AG20443 (cell line): Measurements from ENCODE around the gene LUZP1.
"Not testable (repeated sequence)": the region's sequence is repeated elsewhere in the genome, so short reads cannot be mapped to it uniquely, and the experiment has no call there.

Experiments
- DNase-seq: peaks from one replicate; pipeline ENCODE4 v3.0.0; 2012; ENCODE audit warnings: low spot score, mixed read lengths

The LUZP1 gene

DNA sequence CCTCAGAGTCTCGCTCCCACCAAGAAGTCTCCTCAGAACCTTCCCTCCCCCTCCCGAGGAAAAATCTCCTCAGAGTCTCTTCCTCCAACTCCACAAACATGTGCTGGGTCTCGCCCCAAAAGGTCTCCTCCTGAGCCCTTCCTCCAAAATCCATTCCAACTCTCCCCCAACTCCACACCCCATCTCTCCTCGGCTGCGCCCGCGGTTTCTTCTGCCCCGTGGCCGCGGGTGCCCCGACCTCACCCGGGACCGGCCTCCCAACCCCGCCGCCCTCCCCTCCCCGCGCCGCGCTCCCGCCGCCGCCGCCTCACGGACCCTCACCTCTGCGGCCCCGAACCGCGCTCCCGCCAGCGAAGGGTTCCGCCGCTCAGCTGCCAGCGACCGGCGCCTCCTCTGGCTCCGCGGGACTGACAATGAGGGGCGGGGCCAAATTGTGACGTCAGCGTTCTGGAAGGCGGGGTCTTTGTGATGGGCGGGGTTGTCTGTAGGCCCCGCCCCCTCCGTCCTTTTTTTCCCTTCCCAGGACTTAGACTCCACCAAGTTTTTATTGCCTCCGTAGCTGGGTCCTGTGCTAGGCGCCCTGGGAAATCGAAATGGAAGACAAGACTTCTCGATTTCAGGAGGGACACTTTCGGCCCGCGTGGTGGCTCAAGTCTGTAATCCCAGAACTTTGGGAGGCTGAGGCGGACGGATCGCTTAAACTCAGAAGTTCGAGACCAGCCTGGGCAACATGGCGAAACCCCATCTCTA is at the start of gene LUZP1:
TSS of gene LUZP1 (minus strand) at position 412 of the 750 bp plus-strand sequence.
- DNase-seq = peak; percentile 92

DNA sequence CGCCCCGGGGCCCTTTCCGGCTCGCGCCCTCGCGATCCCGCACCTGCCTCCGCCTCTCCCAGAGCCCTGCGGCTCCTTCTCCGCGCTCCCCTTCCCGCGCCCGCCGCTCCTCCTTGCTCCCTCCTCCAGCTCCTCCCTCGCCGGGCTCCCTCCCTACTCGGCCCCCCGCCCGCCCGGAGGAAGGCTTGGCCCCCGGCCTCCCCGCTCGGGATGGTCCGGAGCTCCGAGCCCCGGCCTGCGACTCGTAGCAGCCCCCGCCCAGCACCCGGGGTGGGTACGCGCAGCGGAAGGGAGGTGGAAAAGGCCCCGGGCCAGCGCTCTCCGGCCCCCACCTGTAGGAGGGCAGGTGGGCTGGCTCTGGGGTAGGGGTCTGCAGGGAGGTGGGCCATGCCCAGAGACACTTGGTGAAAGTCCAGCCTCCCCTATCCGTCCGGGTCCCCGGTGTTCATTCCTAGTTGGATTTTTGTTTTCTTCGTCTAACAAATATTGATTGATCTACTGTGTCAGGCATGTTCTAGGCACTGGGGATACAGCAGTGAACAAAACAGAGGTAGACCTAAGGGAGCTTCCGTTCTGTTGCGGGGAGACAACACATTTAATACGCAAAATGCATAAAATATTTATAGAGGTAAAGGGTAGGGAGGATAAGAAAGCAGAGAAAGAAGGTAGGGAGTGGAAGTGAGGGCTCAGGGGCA is 48.9 kb upstream of the LUZP1 start, which contains the start of gene HTR1D:
TSS of gene HTR1D (minus strand) at position 82 of the 695 bp plus-strand sequence. CDS start 23,283 bp downstream, outside the sequence.
- DNase-seq = peak; percentile 48

DNA sequence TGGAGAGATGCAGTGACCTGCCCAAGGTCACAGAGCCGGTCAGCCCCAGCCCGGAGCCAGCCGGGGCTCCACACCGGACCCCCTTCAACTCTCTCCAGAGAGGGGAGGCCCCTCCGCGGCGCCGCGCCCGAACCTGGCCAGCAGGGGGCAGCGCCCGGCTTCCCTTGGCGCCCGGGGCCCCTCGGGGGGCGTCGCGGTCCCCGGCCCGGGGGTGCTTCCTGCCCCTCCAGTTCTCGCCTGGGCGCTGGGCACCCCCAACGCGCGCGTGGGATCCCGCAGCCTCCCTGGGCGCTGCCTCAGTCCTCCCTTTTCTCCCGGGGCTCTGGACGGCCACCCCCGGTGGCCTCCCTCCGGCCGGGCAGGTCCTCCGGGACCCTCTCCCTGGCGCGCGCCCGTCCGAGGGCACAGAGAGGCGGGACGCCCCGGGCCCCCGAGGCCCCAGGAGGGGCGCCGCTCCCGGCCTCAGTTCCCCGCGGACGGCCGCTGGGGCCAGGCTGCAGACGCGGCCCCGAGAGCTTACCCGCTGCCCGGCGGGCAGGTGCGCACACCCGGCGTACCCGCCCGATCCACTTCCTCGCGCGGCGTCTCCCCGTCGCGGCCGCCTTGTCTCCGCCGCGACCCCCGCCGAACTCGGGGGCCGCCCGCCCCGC is 48.2 kb upstream of the LUZP1 start:
- peak; percentile 36 for DNase-seq

DNA sequence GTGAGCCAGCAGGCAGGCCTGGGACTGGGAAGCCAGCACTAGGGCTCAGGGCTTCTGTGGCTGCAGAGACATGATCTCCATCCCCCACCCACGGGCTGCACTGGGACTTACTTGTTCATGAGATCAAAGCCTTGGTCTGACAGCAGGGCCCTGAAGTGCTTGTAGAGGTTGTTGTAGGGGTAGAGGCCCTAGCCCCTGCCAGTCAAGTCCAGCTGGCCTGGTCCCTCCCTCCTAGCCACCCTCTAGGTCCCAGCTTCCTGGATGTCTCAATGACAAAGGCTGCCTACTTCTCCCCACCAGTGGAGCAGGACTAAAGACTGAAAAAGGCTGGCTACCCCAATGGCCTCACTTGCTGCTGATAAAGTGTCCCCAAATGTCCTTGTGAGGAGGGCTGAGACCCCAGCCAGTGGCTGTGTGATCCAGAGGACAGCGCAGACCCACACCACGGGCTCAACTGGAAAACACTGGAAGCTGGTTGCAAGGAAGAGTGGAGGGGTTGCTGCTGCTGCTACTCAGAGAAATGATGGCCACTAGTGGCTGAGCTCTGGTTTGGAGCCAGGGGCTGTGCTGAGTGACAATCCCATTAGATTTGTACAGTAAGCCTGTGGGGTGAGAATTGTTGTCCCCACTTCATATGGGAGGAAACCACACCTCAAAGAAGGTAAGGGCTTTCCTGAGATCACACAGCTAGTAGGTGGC is 47.2 kb upstream of the LUZP1 start:
- DNase-seq = no peak

DNA sequence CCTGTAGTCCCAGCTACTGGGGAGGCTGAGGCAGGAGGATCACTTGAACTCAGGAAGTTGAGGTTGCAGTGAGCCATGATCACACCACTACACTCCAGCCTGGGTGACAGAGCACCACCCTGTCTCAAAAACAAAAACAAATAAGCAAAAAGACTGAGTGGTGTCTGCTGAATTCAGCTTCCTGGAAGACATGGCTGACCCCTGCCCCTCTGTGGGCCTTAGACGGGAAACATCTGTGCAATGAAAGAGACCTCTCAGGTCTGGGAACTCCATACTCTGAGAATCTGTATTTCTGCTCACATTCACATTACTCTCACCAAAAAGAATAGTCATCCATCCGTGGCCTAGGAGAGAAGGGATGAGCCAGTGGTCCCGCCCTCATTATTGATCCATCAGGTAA is 46.6 kb upstream of the LUZP1 start:
- DNase-seq = no peak

DNA sequence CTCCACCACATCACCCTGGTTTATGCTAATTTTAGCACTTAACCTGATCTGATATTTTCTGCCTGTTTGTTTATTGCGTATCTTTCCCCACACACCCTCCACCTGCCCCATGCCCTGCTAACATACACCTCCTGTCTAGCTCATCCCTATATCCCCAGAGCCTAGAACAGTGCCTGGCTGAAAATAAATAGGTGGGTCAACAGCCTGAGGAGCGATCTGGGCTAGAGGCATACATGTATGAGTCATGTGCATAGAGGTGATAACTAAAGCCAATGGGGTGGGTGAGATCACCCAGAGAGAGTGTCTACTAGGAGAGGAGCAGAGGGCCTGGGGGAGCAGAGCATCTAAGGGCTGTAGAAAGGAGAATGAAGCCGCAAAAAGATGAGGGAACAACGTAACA is 46.0 kb upstream of the LUZP1 start:
- no peak for DNase-seq

DNA sequence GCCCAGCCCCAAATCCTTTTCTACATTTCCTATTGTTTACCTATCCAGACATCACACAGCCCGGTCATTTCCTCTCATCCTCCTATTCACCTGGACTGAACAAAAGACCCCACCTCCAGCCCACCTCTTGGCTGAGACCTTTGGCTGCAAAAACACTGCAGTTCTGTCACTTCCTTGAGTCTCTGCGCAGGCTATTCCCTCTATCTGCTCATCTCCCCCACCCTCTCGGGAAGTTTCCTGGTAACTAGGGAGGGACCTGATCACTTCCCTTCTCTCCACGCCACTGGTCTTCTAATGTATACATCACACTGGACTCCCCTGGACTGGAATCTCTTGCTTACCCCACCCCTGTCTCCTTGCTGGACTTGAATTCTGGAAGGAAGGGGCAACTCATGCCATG is 43.3 kb upstream of the LUZP1 start:
- no peak for DNase-seq

DNA sequence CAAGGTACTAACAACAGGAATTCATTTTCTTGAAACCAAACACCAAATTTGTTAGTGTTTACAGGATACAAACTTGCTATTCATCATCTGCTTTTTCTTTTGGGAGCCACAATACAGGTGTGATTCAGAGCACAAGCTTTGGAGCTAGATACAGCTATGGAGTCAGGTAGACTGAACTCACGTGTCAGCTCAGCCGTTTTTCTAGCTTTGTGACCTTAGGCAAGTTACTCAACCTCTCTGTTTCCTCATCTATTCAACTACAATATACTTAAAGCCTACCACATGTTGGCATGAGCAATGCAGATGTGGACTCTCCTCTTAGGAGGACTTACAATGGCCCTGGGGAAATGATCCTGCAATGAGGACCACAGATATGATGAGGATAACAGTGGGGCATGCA is 42.3 kb upstream of the LUZP1 start:
- DNase-seq = no peak

DNA sequence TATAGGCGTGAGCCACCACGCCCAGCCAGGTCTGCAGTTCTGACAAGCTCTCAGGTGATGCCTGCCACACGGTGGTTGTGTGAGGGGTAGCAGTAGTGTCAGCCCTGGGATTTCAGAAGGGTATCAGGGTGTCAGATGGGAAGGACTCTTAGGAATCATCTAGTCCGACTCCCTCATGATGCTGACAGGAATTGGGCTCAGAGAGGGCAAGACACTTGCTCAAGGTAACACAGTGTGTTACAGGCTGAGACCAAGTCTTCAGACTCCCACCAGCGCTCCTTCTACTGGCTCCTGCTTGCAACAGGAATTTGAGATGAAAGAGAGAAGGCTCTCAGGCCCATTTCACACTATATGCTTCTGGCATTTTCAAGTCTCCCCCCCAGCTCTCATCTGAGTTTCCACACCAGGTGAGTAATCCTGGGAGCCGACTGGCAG is 41.7 kb upstream of the LUZP1 start:
- DNase-seq = no peak

DNA sequence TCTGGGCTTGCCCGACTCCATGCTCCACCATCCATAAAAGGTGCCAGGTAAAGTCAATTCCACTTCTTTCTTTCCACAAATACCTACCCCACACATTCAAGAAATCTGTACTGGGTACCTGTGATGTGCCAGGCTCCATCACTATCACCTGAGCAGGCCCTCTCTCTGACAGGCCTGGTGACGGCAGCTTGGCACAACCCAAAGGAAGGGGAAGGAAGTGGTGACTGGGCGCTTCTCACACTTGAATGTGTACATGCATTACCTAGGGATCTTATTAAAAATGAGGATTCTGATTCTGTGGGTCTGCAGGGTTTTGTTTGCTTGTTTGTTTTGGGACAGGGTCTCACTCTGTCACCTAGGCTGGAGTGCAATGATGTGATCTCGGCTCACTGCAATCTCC is 41.1 kb upstream of the LUZP1 start:
- DNase-seq = no peak

DNA sequence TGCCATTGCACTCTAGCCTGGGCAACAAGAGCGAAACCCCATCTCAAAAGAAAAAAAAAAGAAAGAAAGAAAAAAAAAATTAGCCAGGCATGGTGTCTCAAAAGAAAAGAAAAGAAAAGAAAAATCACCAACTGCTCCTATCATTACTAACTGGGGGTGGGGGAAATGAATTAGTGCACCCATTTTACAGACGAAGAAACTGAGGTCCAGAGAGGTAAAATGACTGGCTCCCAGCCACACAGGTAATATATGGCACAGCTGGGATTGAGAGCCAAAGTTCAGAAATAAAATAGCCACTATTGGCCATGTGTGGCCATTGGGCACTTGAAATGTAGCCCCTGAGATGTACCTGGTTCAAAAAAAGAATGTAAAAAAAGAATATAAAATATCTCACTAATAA is 39.9 kb upstream of the LUZP1 start:
- no peak for DNase-seq

DNA sequence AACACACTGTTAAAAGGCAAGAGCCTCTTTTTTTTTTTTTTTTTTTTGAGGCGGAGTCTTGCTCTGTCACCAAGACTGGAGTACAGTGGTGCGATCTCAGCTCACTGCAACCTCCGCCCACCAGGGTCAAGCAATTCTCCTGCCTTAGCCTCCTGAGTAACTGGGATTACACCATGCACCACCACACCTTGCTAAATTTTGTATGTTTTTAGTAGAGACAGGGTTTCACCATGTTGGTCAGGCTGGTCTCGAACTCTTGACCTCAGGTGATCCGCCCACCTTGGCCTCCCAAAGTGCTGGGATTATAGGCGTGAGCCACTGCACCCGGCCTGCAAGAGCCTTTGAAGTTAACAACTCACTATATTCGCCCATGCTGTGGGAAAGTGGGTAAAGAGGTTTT is 39.1 kb upstream of the LUZP1 start:
- DNase-seq = not testable (repeated sequence)

DNA sequence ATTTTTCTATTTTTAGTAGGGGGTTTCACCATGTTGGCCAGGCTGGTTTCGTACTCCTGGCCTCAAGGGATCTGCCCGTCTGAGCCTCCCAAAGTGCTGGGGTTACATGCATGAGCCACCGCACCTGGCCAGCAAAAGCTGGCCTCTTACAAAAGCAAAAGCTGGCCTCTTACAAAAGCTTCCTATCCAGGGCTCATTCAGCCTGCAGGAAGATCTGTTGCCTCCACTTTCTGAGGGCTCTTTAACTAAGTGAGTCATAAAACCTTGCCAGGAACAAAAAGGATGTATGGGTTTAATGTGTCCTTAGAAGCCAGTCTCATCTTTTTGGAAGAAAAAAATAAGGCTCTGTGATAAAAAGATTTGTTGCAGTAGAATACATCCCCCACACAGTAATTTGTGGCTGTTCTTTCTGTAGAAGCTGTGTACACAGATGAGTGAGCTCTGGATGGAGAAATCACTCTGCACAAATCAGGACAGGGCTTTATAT is 33.6 kb upstream of the LUZP1 start:
- no peak for DNase-seq

DNA sequence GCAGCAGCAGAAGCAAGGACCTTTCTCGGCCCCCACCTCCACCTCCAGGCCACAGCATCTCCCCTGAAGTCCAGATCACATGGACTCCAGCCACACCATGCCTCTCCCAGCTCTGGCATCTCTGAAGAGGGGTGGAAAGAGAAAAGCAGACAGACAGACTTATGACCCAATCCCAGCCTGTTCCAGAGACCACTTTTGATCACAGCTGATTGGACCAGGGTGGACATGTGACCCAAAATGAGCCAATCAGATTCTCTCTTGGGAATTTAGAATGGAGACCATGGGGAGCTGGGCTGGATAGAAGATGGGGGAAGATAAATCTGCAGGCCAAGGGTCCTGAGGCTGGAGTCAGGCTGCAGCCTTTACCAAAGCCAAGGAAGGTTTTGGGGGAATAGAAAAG is 32.2 kb upstream of the LUZP1 start:
- no peak for DNase-seq

DNA sequence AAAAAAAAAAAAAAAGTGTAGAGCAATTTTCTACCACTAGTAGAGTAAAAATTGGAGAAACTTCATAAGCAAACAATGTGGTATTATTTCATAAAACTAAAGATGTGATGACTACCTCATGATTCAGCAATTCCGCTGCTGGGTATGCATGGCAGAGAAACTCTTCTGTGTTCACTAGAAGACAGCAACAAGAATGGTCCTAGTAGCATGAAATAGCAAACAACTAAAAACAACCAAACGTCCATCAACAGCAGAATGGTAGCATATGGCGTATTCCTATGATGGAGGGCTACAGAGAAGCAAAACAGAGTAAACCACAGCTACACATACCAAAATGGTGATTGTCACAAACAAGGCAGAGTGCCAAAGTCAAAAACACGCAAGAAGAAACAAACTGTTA is 29.7 kb upstream of the LUZP1 start:
- peak; percentile 68 for DNase-seq

DNA sequence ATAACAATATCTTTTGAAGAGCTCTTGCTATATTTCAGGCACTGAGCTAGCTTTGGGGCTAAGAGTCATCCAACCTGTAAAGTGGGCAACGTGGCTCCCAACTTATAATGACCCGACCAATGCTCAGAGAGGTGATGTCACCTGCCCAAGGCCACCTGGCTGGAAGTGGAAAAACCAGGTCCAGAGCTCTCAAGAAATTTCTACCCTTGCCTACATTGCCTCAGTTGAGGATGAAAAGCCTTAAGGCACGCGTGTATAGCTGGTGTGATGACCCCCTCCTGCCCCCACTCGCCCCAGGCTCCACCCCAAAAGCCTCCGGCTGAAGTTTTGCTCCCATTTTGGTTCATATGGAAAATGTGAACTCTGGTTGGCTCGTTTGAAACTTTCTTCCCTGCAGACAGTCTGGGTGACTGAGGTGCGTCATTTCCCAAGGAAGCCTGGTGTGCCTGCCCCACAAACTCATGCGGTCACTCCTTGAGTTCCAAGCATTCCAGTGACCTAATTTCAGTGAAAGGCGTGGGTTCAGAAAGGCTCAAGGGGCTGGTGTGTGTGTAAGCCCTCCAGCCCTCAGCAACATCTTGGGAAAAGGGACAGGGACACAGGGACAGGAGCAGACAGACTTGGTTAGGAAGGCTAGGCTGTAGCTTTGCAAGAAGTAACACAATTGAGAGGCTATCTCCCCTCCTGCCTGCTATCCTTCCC is 28.1 kb upstream of the LUZP1 start:
- peak; percentile 80 for DNase-seq

DNA sequence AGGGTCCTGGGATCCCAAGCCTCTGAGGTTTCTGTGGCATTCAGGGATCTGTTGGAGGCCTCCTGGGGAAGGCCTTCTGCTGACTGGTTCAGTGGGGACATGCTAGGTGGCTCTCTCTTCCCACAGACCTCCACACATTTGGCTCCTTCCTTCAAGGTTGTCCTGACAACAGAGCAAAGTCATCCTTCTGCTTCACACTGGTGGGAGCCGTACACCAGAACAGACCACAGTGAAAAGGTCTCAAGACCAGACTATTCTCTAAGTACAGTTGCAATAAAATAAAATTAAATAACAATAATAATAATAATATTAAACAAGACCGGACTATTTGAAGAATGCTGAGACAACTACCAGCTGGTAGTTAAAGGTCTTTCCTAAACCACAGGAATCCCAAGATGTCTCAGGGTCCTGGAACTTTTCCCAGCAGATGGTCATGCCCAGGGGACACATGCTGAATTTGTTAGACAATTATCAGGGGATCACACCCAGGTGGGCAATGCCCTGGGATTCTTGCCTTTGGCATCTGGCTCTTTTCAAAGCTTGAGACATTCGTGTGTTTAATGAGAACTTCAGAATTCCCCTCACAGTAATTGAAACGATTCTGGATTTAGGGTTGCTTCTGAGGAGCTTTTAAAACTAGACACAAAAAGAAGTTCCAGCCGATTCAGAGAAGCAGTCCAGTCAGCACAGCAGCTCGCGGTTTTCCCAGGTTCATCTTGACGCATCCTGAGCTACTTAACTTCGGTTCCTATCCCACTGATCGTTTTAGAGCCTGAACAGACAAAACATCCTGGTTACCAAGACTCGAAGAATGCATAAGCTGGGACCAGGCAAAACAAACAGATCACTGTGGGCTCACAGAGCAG is 25.7 kb upstream of the LUZP1 start:
- DNase-seq = peak; percentile 84

DNA sequence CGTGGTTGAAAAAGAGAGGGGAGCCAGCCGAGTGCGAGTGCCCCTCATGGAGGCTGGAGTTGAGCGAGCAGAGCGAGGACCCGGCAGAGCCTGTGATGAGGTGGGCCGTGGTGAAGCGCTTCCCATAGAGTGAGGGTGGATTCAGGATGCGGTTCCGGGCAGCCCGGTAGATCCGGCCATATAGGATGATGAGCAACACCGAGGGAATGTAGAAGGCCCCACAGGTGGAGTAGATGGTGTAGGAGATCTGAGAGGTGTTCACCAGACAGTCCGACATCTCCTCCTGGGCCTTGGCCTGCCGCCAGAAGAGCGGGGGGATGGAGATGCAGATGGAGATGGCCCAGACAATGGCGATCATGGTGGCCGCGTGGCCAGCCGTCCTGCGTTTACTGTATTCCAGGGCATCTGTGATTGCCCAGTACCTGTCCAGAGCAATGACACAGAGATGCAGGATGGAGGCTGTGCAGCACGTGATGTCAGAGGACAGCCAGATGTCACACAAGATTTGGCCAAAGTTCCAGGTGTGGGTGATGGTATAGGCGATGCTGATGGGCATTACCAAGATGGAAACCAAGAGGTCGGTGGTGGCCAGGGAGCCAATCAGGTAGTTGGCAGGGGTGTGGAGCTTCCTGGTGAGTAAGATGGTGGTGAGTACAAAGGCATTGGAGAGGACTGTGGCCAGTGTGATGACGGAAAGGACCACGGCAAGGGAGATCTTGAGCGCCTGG is 24.9 kb upstream of the LUZP1 start:
- DNase-seq = no peak

DNA sequence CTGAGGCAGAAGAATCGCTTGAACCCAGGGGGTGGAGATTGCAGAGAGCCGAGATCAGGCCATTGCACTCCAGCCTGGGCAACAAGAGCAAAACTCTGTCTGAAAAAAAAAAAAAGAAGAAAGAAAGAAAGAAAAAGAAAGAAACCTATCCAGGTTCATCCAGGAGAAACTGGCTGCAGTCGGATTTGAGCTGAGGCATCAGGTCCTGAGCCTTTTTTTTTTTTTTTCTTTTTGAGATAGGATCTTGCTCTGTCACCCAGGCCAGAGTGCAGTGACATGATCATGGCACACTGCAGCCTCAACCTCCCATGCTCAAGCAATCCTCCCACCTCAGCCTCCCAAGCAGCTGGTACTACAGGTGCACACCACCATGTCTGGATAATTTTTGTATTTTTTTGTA is 22.5 kb upstream of the LUZP1 start:
- no peak for DNase-seq

DNA sequence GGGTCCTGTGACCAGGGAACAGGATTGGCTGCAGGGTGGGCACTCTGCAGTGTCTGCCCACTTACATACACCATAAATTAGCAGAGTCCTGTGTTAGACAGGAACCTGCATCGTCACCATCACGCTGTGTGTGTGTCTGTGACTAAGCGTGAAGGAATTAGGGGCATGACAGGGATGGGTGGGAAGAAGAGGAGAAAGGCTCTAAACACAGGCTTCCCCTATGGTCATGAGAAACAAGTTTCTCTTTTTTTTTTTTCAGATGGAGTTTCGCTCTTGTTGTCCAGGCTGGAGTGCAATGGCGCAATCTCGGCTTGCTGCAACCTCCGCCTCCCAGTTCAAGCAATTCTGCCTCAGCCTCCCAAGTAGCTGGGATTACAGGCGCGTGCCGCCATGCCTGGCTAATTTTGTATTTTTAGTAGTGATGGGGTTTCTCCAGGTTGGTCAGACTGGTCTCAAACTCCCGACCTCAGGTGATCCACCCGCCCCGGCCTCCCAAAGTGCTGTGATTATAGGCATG is 20.3 kb upstream of the LUZP1 start:
- peak; percentile 75 for DNase-seq
